WI38 (cell line): ENCODE measurements around the gene CABLES2.

ENCODE experiments used
- H3K4me3 ChIP-seq: 2 replicates; pipeline ENCODE4 v1.5.1; 2011; ENCODE audit warnings: low read depth, mild to moderate bottlenecking, control low read depth, low read length
- TF ChIP-seq, protein P1 (sequence below): IDR thresholded peaks from 2 replicates; pipeline ENCODE4 v1.5.1; 2012; ENCODE audit warnings: low read depth, mild to moderate bottlenecking, control low read depth, low read length

CABLES2 gene

DNA sequence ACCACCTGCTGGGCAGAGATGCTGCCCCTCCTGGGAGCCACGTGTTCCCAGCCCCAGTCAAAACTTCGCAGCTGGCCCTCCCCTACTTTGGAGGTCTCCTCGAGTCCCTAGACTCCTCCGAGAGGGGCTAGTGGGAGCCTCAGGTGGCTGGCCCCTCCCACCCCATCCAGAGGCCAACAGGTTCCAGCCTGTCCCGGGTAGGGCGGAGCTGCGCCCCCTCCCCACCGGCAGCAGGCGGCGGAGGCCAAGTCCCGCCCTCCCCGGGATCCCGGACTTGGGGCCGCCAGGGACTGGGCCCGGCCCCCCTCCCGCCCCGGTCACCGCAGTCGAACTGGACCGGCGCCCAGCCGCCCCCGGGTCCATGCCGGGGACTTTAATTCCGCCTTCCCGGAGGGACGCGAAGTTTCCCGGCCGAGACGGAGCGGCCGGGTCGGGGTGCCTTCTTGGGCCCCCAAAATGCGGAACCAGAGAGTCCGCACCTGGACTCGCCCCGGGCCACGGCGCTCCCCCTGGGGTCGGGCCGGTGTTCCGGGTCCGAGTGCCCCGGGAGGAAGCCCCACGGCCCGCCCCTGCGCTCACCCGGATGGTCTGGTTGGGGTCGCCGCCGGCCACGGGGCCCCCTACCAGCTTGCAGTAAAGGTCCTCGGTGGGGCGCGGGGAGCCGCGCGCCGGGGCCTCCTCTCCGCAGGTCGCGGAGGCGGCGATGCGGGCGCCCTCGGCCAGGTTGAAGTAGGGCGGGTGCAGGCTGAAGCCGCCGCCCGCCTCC is 40.5 kb downstream of the CABLES2 start:
- H3K4me3 ChIP-seq, result peak overlapping the region; percentile 61
- TF ChIP-seq, protein P1, sequence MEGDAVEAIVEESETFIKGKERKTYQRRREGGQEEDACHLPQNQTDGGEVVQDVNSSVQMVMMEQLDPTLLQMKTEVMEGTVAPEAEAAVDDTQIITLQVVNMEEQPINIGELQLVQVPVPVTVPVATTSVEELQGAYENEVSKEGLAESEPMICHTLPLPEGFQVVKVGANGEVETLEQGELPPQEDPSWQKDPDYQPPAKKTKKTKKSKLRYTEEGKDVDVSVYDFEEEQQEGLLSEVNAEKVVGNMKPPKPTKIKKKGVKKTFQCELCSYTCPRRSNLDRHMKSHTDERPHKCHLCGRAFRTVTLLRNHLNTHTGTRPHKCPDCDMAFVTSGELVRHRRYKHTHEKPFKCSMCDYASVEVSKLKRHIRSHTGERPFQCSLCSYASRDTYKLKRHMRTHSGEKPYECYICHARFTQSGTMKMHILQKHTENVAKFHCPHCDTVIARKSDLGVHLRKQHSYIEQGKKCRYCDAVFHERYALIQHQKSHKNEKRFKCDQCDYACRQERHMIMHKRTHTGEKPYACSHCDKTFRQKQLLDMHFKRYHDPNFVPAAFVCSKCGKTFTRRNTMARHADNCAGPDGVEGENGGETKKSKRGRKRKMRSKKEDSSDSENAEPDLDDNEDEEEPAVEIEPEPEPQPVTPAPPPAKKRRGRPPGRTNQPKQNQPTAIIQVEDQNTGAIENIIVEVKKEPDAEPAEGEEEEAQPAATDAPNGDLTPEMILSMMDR, result no peak

DNA sequence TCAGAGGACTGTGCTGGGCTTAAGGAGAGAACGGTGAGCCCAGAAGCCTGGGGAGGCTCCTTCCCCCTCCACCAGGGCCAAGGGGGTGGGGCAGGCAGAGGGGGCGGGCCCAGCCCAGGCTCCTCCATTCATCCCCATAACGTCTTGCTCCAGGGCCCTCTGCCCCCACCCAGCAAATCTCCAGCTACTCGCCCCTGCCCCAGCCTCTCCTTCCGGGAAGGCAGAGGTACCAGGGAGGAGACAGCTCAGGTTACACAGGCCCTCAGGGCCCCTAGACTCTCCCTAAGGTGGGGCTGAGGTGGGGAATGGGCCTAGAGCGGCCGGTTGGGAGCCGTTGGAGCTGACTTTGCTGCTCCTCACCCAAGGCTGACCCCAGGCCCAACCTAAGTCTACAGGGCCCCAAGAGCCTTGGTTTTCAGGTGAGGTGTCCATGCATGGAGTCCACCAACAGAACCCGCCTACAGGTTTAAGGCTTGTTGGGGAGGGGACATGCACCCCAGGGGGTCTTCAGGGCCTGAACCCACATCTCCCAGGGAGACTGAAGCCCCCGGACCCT is 41.2 kb downstream of the CABLES2 start:
- TF ChIP-seq, protein P1, result no peak
- peak overlapping the region; percentile 61 for H3K4me3 ChIP-seq

DNA sequence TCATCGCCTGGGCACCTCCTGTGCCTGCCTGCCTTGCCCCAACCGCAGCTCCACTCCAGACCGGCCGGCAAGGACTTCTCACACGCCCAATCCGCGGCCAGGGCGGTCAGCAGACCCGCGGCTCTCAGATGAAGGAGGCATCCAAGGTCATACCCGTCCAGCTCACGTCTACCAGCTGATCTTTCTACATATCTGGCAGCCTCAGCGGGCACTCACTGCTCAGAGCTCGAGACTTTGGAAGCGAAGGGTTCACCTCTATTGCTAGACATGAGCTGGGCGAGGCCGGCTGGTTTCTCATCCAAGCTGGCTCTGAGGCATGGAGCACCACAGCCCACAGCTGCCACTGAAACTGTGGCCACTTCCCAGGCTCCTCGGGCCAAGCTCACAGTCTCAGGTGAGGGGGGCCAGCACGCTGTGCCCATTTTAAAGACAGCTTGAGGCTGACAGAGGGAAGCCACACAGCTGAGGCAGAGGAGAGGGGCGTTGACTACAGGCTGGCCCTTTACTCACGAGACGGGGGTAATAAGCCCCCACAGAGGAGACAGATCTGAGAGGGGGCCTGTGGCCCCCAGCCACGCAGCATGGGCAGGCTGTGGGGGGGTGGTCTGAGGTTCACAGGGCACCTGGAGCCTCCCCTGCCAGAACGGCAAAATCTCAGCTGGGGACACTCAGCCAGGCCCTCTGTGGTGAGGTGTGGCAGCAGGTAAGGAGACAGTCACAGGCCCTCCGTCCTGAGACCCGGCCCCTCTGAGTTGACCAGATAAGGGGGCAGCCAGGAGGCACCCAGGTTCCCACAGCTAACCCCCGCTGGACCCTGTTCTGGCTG is 42.0 kb downstream of the CABLES2 start:
- no peak overlapping the region for H3K4me3 ChIP-seq
- TF ChIP-seq, protein P1, result no peak

DNA sequence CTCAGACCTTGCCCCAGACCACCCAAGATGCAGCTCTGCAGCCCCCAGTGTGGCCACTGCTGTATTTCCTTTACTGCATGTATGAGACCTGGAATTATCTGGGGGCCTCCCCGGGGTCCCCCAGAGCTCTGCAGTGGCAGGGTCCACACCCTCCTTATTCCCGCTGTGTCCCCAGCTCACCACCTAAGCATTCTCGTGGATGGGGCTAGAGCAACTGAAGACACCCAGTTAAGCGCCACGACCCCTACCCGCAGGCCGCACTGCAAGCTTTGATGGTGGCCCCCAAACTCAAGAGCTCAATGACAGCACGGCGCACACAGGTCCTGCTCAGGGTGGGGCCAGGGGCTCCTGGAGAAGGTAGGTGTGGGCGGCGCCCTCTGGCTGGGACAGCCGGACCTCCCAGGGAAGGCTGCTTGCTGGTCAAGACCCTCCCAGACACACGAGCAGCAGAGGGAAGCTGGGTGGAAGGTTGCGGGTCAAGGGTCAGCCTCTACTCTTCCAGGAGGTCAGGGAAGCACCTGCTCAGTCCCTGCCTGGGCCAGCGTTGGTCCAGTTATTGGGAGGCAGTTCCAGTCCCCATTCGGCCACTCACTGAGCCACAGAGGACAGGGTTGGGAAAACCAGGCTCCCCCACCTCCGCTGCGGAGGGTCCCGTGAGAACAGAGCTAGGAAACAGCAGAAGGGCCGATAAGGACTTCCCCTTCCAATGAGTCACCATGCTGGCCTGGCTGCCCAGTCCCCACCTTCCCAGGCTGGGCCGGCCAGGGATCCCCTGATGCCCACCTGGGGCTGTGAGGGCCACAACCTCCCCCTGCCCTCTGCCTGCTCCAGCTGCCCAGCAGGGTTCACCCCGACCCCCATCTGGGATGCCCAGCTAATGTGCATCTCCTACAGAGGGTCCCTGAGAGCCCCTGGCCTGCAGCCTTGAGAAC is 42.9 kb downstream of the CABLES2 start:
- no peak overlapping the region for H3K4me3 ChIP-seq
- TF ChIP-seq, protein P1, result no peak

DNA sequence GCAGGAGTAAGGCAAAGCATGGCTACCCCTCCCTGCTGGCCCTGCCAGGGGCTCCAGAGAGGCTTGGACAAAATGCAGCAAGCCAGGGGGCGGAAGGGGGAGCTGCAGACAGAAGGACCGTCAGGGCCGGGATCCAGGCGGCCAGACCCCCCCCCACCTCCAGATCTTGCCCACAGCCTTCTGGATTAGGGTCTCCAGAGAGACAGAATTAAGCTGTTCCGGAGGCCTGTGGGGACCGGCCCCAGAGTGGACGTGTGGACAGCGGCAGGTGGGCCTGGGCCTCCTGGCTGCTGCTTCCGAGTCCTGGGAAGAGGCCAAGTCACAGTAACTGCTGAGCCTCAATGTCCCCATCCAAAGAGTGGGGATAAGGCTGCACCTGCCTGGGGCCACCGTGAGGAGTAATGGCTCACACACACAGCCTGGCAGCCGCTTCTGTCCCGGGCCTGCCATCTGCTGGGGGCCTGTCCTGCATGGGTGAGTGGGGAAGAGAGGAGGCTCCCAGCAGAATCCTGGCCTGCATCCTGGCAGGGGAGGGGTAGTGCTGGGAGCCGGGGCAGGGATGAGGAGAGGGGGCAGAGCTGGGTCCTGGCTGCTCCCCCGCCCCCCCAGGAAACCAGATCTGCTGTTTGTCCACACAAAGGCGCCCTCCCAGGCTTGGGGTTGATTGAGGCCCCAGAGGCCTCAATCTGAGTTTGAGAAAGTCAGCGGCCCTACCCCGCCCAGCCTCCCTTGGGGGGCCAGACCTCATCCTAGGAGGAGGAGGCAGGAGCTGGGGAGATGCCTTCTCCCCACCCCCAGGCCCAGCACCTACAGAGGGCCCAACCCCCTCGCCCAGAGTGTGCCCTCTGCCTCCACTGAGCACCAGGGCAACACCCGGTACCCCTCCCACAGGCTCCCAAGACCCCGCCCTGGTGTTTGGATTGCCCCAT is 43.8 kb downstream of the CABLES2 start:
- TF ChIP-seq, protein P1, result no peak
- no peak overlapping the region for H3K4me3 ChIP-seq

DNA sequence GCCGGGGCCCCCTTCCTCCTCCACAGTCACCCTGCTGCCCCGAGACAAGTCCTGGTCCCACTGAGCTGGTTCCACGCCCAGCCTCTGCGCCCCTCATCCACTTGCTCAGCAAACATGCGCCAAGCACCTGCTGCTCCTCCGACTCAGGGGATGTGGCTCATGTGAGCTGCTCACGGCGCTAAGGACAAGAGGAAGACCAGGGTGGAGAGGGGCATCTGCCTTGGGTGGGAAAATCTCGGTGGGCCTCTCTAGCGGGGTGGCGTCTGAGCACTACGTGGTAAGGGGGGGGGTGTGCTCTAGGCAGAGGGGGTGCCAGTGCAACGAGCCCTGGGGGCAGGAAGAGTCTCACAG is 44.5 kb downstream of the CABLES2 start:
- no peak overlapping the region for H3K4me3 ChIP-seq

More for the DNA sequence above, 44.5 kb downstream of the CABLES2 start:
- TF ChIP-seq, protein P1, result no peak
